HepG2 (cell line): ENCODE data around the gene HES1. TPM values are rescaled to one million over a fixed set of nuclear protein-coding genes. Genes with fewer than 3 reads are reported as not detected.

ENCODE experiments used
- AKAP8 ChIP-seq: sonication (generic); formaldehyde crosslinking; IDR thresholded peaks from 2 replicates; pipeline ENCODE4 v1.5.1; 2020; ENCODE audit warnings: mild to moderate bottlenecking, missing genetic modification reagents
- CENPT ChIP-seq: sonication (generic); formaldehyde crosslinking; IDR thresholded peaks from 2 replicates; pipeline ENCODE4 v1.8.0; 2022; ENCODE audit warnings: low read depth, mild to moderate bottlenecking, moderate library complexity, missing genetic modification reagents
- HNRNPUL1 ChIP-seq: fragments of 200-400 bp; formaldehyde crosslinking; IDR thresholded peaks from 2 replicates; pipeline ENCODE4 v1.6.1; 2017; ENCODE audit warnings: low read depth, mild to moderate bottlenecking, low read length, moderate library complexity
- HOXD1 ChIP-seq: sonication (generic); formaldehyde crosslinking; IDR thresholded peaks from 2 replicates; pipeline ENCODE4 v1.5.0; 2020; ENCODE audit warnings: missing genetic modification reagents
- JARID2 ChIP-seq: sonication (generic); formaldehyde crosslinking; IDR thresholded peaks from 2 replicates; pipeline ENCODE4 v1.8.1; 2023; ENCODE audit warnings: missing genetic modification reagents, inconsistent platforms; ENCODE audit not compliant: insufficient replicate concordance
- SKI ChIP-seq: fragments of 450-650 bp; IDR thresholded peaks from one replicate; pipeline ENCODE4 v1.6.1; 2018; ENCODE audit warnings: mild to moderate bottlenecking; ENCODE audit not compliant: partially characterized antibody
- SNAI1 ChIP-seq: sonication (generic); formaldehyde crosslinking; IDR thresholded peaks from 2 replicates; pipeline ENCODE4 v1.5.0; 2020; ENCODE audit warnings: mild to moderate bottlenecking, missing genetic modification reagents, borderline replicate concordance
- TAF1 ChIP-seq: sonication (generic); formaldehyde crosslinking; IDR thresholded peaks from 2 replicates; pipeline ENCODE4 v1.4.0; 2020; ENCODE audit warnings: missing genetic modification reagents
- ZFP36L1 ChIP-seq: sonication (generic); formaldehyde crosslinking; IDR thresholded peaks from 2 replicates; pipeline ENCODE4 v1.8.0; 2022; ENCODE audit warnings: mild to moderate bottlenecking, missing genetic modification reagents, moderate library complexity
- ZNF263 ChIP-seq: sonication (generic); formaldehyde crosslinking; IDR thresholded peaks from 2 replicates; pipeline ENCODE4 v1.4.0; 2020; ENCODE audit warnings: missing genetic modification reagents
- ZNF468 ChIP-seq: sonication (generic); formaldehyde crosslinking; IDR thresholded peaks from 2 replicates; pipeline ENCODE4 v1.8.0; 2022; ENCODE audit warnings: mild to moderate bottlenecking, moderate library complexity, missing genetic modification reagents
- ZNF749 ChIP-seq: sonication (generic); formaldehyde crosslinking; IDR thresholded peaks from 2 replicates; pipeline ENCODE4 v1.8.0; 2022; ENCODE audit warnings: mild to moderate bottlenecking, missing genetic modification reagents, moderate library complexity, borderline replicate concordance
- ZNF773 ChIP-seq: sonication (generic); formaldehyde crosslinking; IDR thresholded peaks from 2 replicates; pipeline ENCODE4 v1.4.0; 2020; ENCODE audit warnings: missing genetic modification reagents, borderline replicate concordance
- ZNF850 ChIP-seq: sonication (generic); formaldehyde crosslinking; conservative IDR thresholded peaks from 2 replicates; pipeline ENCODE4 v1.9.0; 2021; ENCODE audit warnings: mild to moderate bottlenecking, missing genetic modification reagents
- polyA plus RNA-seq, 8 experiments: library from polyadenylated mRNA; depleted of rRNA in 3 of 8; stranded (reverse) in 7 of 8; unstranded in 1 of 8; fragments of >200 nt; fragmentation: Illumina TruSeq in 4 of 8; extraction: Trizol in 4 of 8; gene quantifications; 2 replicates each; pipeline versions ENCODE4 v1.2.1 to v1.2.3, GENCODE V29; 2011 to 2016; ENCODE audit warnings: low read depth in 4 of 8, missing spikeins in 1 of 8, mixed read lengths in 1 of 8; ENCODE audit not compliant: insufficient read depth in 1 of 8
- total RNA-seq, 5 experiments: library from RNA; depleted of rRNA; stranded (reverse); fragments of >200 nt; fragmentation: Illumina TruSeq; extraction: Trizol; gene quantifications; 2 replicates each; pipeline ENCODE4 v1.2.3, GENCODE V29; 2016; ENCODE audit warnings: low read depth in 1 of 5
- TF ChIP-seq, protein P1 (sequence below): sonication (generic); formaldehyde crosslinking; IDR thresholded peaks from 2 replicates; pipeline ENCODE4 v1.4.0; 2020; ENCODE audit warnings: mild to moderate bottlenecking, missing genetic modification reagents
- TF ChIP-seq, protein P2 (sequence below): sonication (generic); formaldehyde crosslinking; IDR thresholded peaks from 2 replicates; pipeline ENCODE4 v1.4.0; 2020; ENCODE audit warnings: low read depth, mild to moderate bottlenecking, missing genetic modification reagents
- TF ChIP-seq, protein P3 (sequence below): sonication (generic); formaldehyde crosslinking; IDR thresholded peaks from 2 replicates; pipeline ENCODE4 v1.4.0; 2020; ENCODE audit warnings: missing genetic modification reagents
- TF ChIP-seq, protein P4 (sequence below): sonication (generic); formaldehyde crosslinking; IDR thresholded peaks from 2 replicates; pipeline ENCODE4 v1.4.0; 2020; ENCODE audit warnings: missing genetic modification reagents
- TF ChIP-seq, protein P5 (sequence below): sonication (generic); formaldehyde crosslinking; IDR thresholded peaks from 2 replicates; pipeline ENCODE4 v1.5.1; 2020; ENCODE audit warnings: missing genetic modification reagents, mild to moderate bottlenecking, borderline replicate concordance
- TF ChIP-seq, protein P6 (sequence below): sonication (generic); formaldehyde crosslinking; IDR thresholded peaks from 2 replicates; pipeline ENCODE4 v1.4.0; 2020; ENCODE audit warnings: low read depth, mild to moderate bottlenecking, missing genetic modification reagents

HES1 gene
- total and polyA plus RNA-seq, 2 of the 13 experiments (the other 11 are each of a cell fraction or from before 2014, with no cell fraction given), result 15.4 to 19.8 TPM

DNA sequence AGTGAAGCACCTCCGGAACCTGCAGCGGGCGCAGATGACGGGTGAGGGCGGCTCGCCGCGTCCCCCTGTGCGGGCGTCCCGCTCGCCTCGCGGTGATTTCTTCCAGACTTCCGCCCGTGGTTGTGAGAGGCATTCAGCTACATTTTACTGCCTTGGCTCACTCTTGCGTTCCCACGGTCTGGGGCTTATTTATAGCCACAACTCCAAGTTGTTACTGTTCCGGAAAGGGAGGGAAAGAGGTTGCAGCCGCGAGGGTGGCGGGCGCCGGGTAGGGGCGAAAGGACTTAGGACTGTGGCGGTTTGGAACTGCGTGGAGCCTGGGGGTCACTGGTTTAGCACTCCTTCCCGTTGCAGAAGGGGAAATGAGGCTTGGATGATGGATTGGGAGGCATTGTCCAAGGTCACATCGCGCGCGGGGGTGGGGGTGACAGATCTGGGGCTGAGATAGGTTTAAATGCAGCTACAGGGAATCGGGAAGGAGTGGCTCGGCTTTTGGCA, 1.1 kb downstream of the HES1 start (continued):
- TF ChIP-seq ZNF263 (CRISPR knock-in tag) (0 out of 2 replicates have a peak, but pooled peaks have one; percentile 21), HOXD1 (CRISPR knock-in tag) (peak; percentile 20; the same call in 1 of the 2 replicates), ZNF850 (no peak), SKI (no peak), SNAI1 (CRISPR knock-in tag) (no peak), ZNF468 (0 out of 2 replicates have a peak, but pooled peaks have one; percentile 59), ZNF773 (no peak), TAF1 (CRISPR knock-in tag) (peak; percentile 16), AKAP8 (CRISPR knock-in tag) (peak; percentile 6; the same call in 1 of the 2 replicates), CENPT (CRISPR knock-in tag) (0 out of 2 replicates have a peak, but pooled peaks have one; percentile 35), ZFP36L1 (0 out of 2 replicates have a peak, but pooled peaks have one; percentile 46), ZNF749 (CRISPR knock-in tag) (peak; percentile 13; the same call in 1 of the 2 replicates), JARID2 (CRISPR knock-in tag) (no peak), HNRNPUL1 (no peak)
- TF ChIP-seq, protein P1, sequence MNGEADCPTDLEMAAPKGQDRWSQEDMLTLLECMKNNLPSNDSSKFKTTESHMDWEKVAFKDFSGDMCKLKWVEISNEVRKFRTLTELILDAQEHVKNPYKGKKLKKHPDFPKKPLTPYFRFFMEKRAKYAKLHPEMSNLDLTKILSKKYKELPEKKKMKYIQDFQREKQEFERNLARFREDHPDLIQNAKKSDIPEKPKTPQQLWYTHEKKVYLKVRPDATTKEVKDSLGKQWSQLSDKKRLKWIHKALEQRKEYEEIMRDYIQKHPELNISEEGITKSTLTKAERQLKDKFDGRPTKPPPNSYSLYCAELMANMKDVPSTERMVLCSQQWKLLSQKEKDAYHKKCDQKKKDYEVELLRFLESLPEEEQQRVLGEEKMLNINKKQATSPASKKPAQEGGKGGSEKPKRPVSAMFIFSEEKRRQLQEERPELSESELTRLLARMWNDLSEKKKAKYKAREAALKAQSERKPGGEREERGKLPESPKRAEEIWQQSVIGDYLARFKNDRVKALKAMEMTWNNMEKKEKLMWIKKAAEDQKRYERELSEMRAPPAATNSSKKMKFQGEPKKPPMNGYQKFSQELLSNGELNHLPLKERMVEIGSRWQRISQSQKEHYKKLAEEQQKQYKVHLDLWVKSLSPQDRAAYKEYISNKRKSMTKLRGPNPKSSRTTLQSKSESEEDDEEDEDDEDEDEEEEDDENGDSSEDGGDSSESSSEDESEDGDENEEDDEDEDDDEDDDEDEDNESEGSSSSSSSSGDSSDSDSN (CRISPR knock-in tag), result peak; percentile 62; the same call in 1 of the 2 replicates
- TF ChIP-seq, protein P2, sequence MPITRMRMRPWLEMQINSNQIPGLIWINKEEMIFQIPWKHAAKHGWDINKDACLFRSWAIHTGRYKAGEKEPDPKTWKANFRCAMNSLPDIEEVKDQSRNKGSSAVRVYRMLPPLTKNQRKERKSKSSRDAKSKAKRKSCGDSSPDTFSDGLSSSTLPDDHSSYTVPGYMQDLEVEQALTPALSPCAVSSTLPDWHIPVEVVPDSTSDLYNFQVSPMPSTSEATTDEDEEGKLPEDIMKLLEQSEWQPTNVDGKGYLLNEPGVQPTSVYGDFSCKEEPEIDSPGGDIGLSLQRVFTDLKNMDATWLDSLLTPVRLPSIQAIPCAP (CRISPR knock-in tag), result no peak
- TF ChIP-seq, protein P3, sequence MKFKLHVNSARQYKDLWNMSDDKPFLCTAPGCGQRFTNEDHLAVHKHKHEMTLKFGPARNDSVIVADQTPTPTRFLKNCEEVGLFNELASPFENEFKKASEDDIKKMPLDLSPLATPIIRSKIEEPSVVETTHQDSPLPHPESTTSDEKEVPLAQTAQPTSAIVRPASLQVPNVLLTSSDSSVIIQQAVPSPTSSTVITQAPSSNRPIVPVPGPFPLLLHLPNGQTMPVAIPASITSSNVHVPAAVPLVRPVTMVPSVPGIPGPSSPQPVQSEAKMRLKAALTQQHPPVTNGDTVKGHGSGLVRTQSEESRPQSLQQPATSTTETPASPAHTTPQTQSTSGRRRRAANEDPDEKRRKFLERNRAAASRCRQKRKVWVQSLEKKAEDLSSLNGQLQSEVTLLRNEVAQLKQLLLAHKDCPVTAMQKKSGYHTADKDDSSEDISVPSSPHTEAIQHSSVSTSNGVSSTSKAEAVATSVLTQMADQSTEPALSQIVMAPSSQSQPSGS (CRISPR knock-in tag), result no peak
- TF ChIP-seq, protein P4, sequence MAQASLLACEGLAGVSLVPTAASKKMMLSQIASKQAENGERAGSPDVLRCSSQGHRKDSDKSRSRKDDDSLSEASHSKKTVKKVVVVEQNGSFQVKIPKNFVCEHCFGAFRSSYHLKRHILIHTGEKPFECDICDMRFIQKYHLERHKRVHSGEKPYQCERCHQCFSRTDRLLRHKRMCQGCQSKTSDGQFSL (CRISPR knock-in tag), result no peak
- TF ChIP-seq, protein P5, sequence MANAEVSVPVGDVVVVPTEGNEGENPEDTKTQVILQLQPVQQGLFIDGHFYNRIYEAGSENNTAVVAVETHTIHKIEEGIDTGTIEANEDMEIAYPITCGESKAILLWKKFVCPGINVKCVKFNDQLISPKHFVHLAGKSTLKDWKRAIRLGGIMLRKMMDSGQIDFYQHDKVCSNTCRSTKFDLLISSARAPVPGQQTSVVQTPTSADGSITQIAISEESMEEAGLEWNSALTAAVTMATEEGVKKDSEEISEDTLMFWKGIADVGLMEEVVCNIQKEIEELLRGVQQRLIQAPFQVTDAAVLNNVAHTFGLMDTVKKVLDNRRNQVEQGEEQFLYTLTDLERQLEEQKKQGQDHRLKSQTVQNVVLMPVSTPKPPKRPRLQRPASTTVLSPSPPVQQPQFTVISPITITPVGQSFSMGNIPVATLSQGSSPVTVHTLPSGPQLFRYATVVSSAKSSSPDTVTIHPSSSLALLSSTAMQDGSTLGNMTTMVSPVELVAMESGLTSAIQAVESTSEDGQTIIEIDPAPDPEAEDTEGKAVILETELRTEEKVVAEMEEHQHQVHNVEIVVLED, result peak; percentile 38; the same call in 1 of the 2 replicates
- TF ChIP-seq, protein P6, sequence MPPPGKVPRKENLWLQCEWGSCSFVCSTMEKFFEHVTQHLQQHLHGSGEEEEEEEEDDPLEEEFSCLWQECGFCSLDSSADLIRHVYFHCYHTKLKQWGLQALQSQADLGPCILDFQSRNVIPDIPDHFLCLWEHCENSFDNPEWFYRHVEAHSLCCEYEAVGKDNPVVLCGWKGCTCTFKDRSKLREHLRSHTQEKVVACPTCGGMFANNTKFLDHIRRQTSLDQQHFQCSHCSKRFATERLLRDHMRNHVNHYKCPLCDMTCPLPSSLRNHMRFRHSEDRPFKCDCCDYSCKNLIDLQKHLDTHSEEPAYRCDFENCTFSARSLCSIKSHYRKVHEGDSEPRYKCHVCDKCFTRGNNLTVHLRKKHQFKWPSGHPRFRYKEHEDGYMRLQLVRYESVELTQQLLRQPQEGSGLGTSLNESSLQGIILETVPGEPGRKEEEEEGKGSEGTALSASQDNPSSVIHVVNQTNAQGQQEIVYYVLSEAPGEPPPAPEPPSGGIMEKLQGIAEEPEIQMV (CRISPR knock-in tag), result no peak
